Loucy (cell line): ENCODE data around the gene ENDOD1.

Experiments used
- H2AFZ ChIP-seq: fragments of 200-600 bp; sonication (generic); 2 replicates; pipeline ENCODE4 v1.6.0; 2016; ENCODE audit warnings: antibody characterized with exemption, mild to moderate bottlenecking, low read length, moderate library complexity
- H3F3A ChIP-seq: fragments of 200-600 bp; 2 replicates; pipeline ENCODE4 v1.6.0; 2016; ENCODE audit warnings: antibody characterized with exemption, low read depth, mild to moderate bottlenecking
- H3K27me3 ChIP-seq: fragments of 200-600 bp; sonication (generic); 2 replicates; pipeline ENCODE4 v1.6.1; 2014; ENCODE audit warnings: low read length, mild to moderate bottlenecking; ENCODE audit not compliant: insufficient read depth, poor library complexity, severe bottlenecking
- H3K36me3 ChIP-seq: fragments of 200-600 bp; sonication (generic); 2 replicates; pipeline ENCODE4 v1.6.1; 2016; ENCODE audit warnings: low read length; ENCODE audit not compliant: insufficient read depth
- H3K4me1 ChIP-seq: fragments of 200-600 bp; sonication (generic); 2 replicates; pipeline ENCODE4 v1.5.1; 2014; ENCODE audit warnings: low read length, mild to moderate bottlenecking; ENCODE audit not compliant: insufficient read depth, poor library complexity, severe bottlenecking
- H3K4me2 ChIP-seq: fragments of 200-600 bp; sonication (generic); 2 replicates; pipeline ENCODE4 v1.6.0; 2014; ENCODE audit warnings: antibody characterized with exemption, low read length, low read depth, mild to moderate bottlenecking; ENCODE audit not compliant: poor library complexity, severe bottlenecking
- H3K4me3 ChIP-seq: fragments of 200-600 bp; sonication (generic); 2 replicates; pipeline ENCODE4 v1.5.1; 2014; ENCODE audit warnings: low read length, mild to moderate bottlenecking, mixed read lengths; ENCODE audit not compliant: poor library complexity, severe bottlenecking
- H3K79me2 ChIP-seq: fragments of 200-600 bp; sonication (generic); 2 replicates; pipeline ENCODE4 v1.6.1; 2014; ENCODE audit warnings: low read length; ENCODE audit not compliant: insufficient read depth
- H3K9ac ChIP-seq: fragments of 200-600 bp; sonication (generic); 2 replicates; pipeline ENCODE4 v1.6.0; 2014; ENCODE audit warnings: mild to moderate bottlenecking, low read depth, low read length, moderate library complexity; ENCODE audit not compliant: poor library complexity, severe bottlenecking
- H3K9me2 ChIP-seq: fragments of 200-600 bp; sonication (generic); replicated peaks from 2 replicates; pipeline ENCODE4 v1.6.1; 2016; ENCODE audit warnings: low read depth, low read length, mixed read lengths
- H3K9me3 ChIP-seq: fragments of 200-600 bp; sonication (generic); 2 replicates; pipeline ENCODE4 v1.6.1; 2014; ENCODE audit warnings: mild to moderate bottlenecking, antibody characterized with exemption, low read length, low read depth; ENCODE audit not compliant: insufficient read depth
- H4K20me1 ChIP-seq: fragments of 200-600 bp; sonication (generic); 2 replicates; pipeline ENCODE4 v1.6.0; 2014; ENCODE audit warnings: antibody characterized with exemption, low read length, mild to moderate bottlenecking; ENCODE audit not compliant: insufficient read depth, poor library complexity, severe bottlenecking
- CTCF ChIP-seq: fragments of 200-600 bp; sonication (generic); conservative IDR thresholded peaks from 2 replicates; pipeline ENCODE4 v1.5.1; 2014; ENCODE audit warnings: mild to moderate bottlenecking, antibody characterized with exemption, low read length
- EZH2phosphoT487 ChIP-seq: fragments of 200-600 bp; IDR thresholded peaks from 2 replicates; pipeline ENCODE4 v1.6.1; 2018; ENCODE audit warnings: antibody characterized with exemption, mild to moderate bottlenecking, moderate library complexity, borderline replicate concordance

ENDOD1 gene

GRCh38 chr11:95070471-95070870 lies 19.2 kb upstream of the ENDOD1 start:
- Histone ChIP-seq H3K36me3 (no peaks in the 10 kb centered on the region), H3K9me2 (no peaks in the 10 kb centered on the region), H3K9ac (no peak overlapping the region), H3K9me3 (no peaks in the 10 kb centered on the region), H3K4me3 (peak overlapping the region; percentile 46), H3K79me2 (peaks cover 47% of the 10 kb centered on the region), H2AFZ (no peak overlapping the region), H4K20me1 (peaks cover 15% of the 10 kb centered on the region), H3K27me3 (no peaks in the 10 kb centered on the region), H3K4me2 (peak overlapping the region; percentile 76), H3F3A (no peaks in the 10 kb centered on the region), H3K4me1 (peaks cover 29% of the 10 kb centered on the region)
- no peak for TF ChIP-seq CTCF
- no peak for TF ChIP-seq EZH2phosphoT487

- H3K4me3 ChIP-seq = no peak overlapping the region
- H3K36me3 ChIP-seq = no peaks in the 10 kb centered on the region
- H3K79me2 ChIP-seq = peaks cover 34% of the 10 kb centered on the region
- H3F3A ChIP-seq = peaks cover 9% of the 10 kb centered on the region
- H3K9me2 ChIP-seq = no peaks in the 10 kb centered on the region
- peaks cover 47% of the 10 kb centered on the region for H3K4me1 ChIP-seq
- no peaks in the 10 kb centered on the region for H3K27me3 ChIP-seq
- no peak overlapping the region for H2AFZ ChIP-seq
- H3K4me2 ChIP-seq = no peak overlapping the region
- no peaks in the 10 kb centered on the region for H3K9me3 ChIP-seq
- TF ChIP-seq EZH2phosphoT487 (no peak), CTCF (no peak)
- no peak overlapping the region for H3K9ac ChIP-seq
- peaks cover 15% of the 10 kb centered on the region for H4K20me1 ChIP-seq
These were observed 16.7 kb upstream of the ENDOD1 start for GRCh38 chr11:95072948-95073347.

- Histone ChIP-seq H3K9me3 (no peaks in the 10 kb centered on the region), H3K9ac (no peak overlapping the region), H3K79me2 (peaks cover 14% of the 10 kb centered on the region), H3K9me2 (no peaks in the 10 kb centered on the region), H2AFZ (no peak overlapping the region), H3K27me3 (no peaks in the 10 kb centered on the region), H3K4me2 (no peak overlapping the region), H3F3A (peaks cover 9% of the 10 kb centered on the region), H3K4me1 (peaks cover 58% of the 10 kb centered on the region), H3K4me3 (no peak overlapping the region), H4K20me1 (peaks cover 5% of the 10 kb centered on the region), H3K36me3 (no peaks in the 10 kb centered on the region)
- TF ChIP-seq CTCF (no peak), EZH2phosphoT487 (no peak)
These were observed 14.7 kb upstream of the ENDOD1 start for GRCh38 chr11:95074792-95075563.
